ENCODE data around the gene DNAJC15.

DNA sequence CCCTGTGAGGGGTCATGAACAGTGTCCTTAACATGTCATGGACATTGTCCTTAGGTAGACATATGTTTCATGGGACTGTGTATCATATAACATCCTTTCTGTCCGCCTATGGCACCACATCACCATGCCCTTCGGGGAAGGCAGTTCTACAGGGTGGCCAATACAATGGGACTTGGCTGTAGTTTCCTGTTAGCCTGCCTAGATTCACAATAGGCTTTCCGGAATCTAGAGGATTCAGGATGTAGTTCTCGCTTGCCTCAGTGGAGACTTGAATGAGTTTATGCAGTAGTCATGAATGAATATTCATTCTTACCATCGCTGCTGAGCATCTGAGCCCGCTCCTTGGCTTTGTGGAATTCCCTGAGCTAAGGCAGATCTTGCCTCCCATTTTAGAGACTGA is 100.5 kb downstream of the DNAJC15 start:
- TF ChIP-seq, protein P1, sequence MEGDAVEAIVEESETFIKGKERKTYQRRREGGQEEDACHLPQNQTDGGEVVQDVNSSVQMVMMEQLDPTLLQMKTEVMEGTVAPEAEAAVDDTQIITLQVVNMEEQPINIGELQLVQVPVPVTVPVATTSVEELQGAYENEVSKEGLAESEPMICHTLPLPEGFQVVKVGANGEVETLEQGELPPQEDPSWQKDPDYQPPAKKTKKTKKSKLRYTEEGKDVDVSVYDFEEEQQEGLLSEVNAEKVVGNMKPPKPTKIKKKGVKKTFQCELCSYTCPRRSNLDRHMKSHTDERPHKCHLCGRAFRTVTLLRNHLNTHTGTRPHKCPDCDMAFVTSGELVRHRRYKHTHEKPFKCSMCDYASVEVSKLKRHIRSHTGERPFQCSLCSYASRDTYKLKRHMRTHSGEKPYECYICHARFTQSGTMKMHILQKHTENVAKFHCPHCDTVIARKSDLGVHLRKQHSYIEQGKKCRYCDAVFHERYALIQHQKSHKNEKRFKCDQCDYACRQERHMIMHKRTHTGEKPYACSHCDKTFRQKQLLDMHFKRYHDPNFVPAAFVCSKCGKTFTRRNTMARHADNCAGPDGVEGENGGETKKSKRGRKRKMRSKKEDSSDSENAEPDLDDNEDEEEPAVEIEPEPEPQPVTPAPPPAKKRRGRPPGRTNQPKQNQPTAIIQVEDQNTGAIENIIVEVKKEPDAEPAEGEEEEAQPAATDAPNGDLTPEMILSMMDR (conservative IDR thresholded peaks at IDR 0.05; ENCODE audit: low read length) = no peak
- no peak for TF ChIP-seq EZH2phosphoT487 (IDR thresholded peaks at IDR 0.05; ENCODE audit: borderline replicate concordance)

Data from Loucy (cell line).